Measurements from ENCODE around the gene SNX18.

DNA sequence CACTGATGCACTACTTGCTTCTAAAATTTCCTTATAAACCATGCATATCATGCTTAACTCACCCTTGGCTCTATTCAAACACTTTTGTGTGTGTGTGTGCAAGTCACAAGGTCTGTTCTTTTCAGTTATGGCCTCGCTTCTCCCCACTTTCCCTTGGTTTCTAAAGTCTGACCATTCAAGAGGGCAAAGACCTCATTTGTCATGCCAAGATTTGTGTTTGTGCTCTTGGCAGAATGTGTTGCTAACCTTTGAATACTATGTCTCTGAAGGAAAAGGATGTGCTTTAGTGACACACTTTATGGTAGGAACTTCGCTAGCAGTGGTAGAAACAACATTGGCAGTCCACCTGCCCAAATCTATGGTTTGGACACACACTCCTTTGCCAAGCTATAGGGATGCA is 50.4 kb downstream of the SNX18 start:
- TF ChIP-seq, protein P1, sequence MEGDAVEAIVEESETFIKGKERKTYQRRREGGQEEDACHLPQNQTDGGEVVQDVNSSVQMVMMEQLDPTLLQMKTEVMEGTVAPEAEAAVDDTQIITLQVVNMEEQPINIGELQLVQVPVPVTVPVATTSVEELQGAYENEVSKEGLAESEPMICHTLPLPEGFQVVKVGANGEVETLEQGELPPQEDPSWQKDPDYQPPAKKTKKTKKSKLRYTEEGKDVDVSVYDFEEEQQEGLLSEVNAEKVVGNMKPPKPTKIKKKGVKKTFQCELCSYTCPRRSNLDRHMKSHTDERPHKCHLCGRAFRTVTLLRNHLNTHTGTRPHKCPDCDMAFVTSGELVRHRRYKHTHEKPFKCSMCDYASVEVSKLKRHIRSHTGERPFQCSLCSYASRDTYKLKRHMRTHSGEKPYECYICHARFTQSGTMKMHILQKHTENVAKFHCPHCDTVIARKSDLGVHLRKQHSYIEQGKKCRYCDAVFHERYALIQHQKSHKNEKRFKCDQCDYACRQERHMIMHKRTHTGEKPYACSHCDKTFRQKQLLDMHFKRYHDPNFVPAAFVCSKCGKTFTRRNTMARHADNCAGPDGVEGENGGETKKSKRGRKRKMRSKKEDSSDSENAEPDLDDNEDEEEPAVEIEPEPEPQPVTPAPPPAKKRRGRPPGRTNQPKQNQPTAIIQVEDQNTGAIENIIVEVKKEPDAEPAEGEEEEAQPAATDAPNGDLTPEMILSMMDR (IDR thresholded peaks at IDR 0.05; ENCODE audit: control extremely low read depth in 1 of 3, insufficient read depth in 1 of 3, low read depth in 1 of 3, low read length in 3 of 3): no peak
- no peak for TF ChIP-seq NRF1 (IDR thresholded peaks at IDR 0.05; ENCODE audit: low read depth, low read length)

Measured in H1 (cell line).